ENCODE results near the gene RPL19. TPM values are rescaled to one million over a fixed set of nuclear protein-coding genes. Genes with fewer than 3 reads are reported as not detected.

RPL19 gene
- total RNA-seq, 1 donor from 2014 or later, result 1,579 TPM

DNA sequence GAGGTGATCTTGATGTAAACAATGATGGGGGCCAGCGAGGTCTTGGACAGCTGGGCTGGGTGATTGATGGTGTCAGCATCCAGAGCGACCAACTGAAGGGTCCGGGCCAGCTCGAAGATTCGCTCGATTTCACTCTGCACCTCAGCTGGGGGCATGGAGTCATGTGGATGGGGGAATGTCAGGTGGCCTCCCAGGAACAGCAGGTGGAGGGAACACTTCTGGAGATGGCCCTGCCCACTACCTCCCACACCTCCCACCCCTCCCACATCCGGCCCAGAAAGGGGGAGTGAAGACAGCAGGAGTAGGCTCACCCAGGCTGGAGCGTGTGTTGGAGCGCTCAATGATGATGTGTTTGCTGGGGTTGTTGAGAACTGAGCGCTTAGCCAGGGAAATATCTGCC lies 16.4 kb upstream of the RPL19 start:
- no peaks in the 10 kb centered on the region for H3K9me3 Mint-ChIP-seq (ENCODE audit: unreplicated experiment)
- peaks cover 22% of the 10 kb centered on the region for H3K36me3 Mint-ChIP-seq (ENCODE audit: unreplicated experiment)
- no peak for TF ChIP-seq CTCF (IDR thresholded peaks at IDR 0.05)
- H3K4me1 Mint-ChIP-seq (ENCODE audit: unreplicated experiment), result peaks cover 1% of the 10 kb centered on the region
- H3K4me3 Mint-ChIP-seq (ENCODE audit: unreplicated experiment), result no peak overlapping the region
- no peak for DNase-seq (ENCODE audit: extremely low spot score, unreplicated experiment)
- H3K27ac Mint-ChIP-seq (ENCODE audit: unreplicated experiment), result no peak overlapping the region
- H3K27me3 Mint-ChIP-seq (ENCODE audit: unreplicated experiment), result no peaks in the 10 kb centered on the region

- Mint-ChIP-seq H3K4me3 (ENCODE audit: unreplicated experiment) (no peak overlapping the region), H3K36me3 (ENCODE audit: unreplicated experiment) (peaks cover 25% of the 10 kb centered on the region), H3K4me1 (ENCODE audit: unreplicated experiment) (no peaks in the 10 kb centered on the region), H3K27me3 (ENCODE audit: unreplicated experiment) (no peaks in the 10 kb centered on the region), H3K27ac (ENCODE audit: unreplicated experiment) (no peak overlapping the region), H3K9me3 (ENCODE audit: unreplicated experiment) (no peaks in the 10 kb centered on the region)
- no peak for DNase-seq (ENCODE audit: extremely low spot score, unreplicated experiment)
- TF ChIP-seq CTCF (IDR thresholded peaks at IDR 0.05), result no peak
These were observed 13.5 kb upstream of the RPL19 start for GRCh38 chr17:39186481-39187002.

DNA sequence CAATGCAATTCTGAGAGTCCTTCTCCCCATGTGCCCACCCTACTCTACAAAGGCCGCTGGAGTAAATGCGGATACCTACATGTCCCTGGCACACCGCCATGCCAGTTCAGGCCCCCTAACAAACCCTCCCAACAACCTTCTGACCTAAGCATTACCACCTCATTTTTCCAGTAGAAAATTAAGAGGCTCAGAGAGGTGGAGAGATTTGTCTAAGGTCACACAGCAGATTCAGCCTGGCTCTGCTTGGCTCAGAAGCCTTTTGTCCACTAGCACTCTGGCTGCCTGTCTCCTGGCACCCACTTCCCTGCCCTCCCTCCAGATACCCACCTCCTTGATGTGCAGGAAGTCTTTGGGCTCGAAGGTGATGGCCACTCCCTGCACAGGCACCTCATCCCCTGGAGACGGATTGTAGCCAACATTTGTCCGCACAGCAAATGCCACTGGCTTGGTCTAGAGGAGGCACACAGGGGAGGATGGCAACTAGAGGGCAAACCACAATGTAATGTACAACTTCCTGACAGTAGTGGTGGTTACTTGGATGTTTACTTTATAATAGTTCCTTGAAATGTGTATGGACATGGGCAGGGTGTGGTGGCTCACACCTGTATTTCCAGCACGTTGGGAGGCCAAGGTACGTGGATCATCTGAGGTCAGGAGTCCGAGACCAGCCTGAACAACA lies 12.8 kb upstream of the RPL19 start:
- Mint-ChIP-seq H3K4me1 (ENCODE audit: unreplicated experiment) (no peaks in the 10 kb centered on the region), H3K4me3 (ENCODE audit: unreplicated experiment) (no peak overlapping the region), H3K27me3 (ENCODE audit: unreplicated experiment) (no peaks in the 10 kb centered on the region), H3K36me3 (ENCODE audit: unreplicated experiment) (peaks cover 27% of the 10 kb centered on the region), H3K27ac (ENCODE audit: unreplicated experiment) (no peak overlapping the region), H3K9me3 (ENCODE audit: unreplicated experiment) (no peaks in the 10 kb centered on the region)
- no peak for TF ChIP-seq CTCF (IDR thresholded peaks at IDR 0.05)
- DNase-seq (ENCODE audit: extremely low spot score, unreplicated experiment), result no peak

- H3K4me1 Mint-ChIP-seq (ENCODE audit: unreplicated experiment), result peaks cover 15% of the 10 kb centered on the region
- no peak overlapping the region for H3K27ac Mint-ChIP-seq (ENCODE audit: unreplicated experiment)
- peaks cover 24% of the 10 kb centered on the region for H3K36me3 Mint-ChIP-seq (ENCODE audit: unreplicated experiment)
- H3K4me3 Mint-ChIP-seq (ENCODE audit: unreplicated experiment), result no peak overlapping the region
- TF ChIP-seq CTCF (IDR thresholded peaks at IDR 0.05), result no peak
- H3K27me3 Mint-ChIP-seq (ENCODE audit: unreplicated experiment), result no peaks in the 10 kb centered on the region
- DNase-seq (ENCODE audit: extremely low spot score, unreplicated experiment), result no peak
- no peaks in the 10 kb centered on the region for H3K9me3 Mint-ChIP-seq (ENCODE audit: unreplicated experiment)
These were observed 8.2 kb upstream of the RPL19 start for GRCh38 chr17:39191750-39192510.

DNA sequence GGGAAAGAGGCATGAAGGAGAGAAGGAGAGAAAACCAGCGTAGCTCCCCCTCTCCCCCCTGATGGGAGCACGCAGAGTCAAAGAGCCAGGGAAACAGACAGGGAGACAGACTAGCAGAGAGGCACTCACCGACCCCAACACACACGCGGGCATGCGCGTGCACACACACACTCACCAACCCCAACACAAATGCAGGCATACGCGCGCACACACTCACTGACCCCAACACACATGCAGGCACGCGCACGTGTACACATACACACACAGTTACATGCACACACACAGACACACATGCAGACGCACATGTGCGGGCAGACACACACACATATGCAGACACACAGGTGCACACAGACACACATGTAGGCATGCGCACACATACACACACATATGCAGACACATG lies 7.2 kb upstream of the RPL19 start:
- Mint-ChIP-seq H3K27me3 (ENCODE audit: unreplicated experiment) (no peaks in the 10 kb centered on the region), H3K4me1 (ENCODE audit: unreplicated experiment) (peaks cover 15% of the 10 kb centered on the region)

More for the DNA sequence above, 7.2 kb upstream of the RPL19 start:
- Mint-ChIP-seq H3K27ac (ENCODE audit: unreplicated experiment) (peak overlapping the region; percentile 32), H3K9me3 (ENCODE audit: unreplicated experiment) (no peaks in the 10 kb centered on the region), H3K36me3 (ENCODE audit: unreplicated experiment) (peaks cover 20% of the 10 kb centered on the region), H3K4me3 (ENCODE audit: unreplicated experiment) (no peak overlapping the region)
- no peak for DNase-seq (ENCODE audit: extremely low spot score, unreplicated experiment)
- TF ChIP-seq CTCF (IDR thresholded peaks at IDR 0.05), result no peak

All from osteocyte (in vitro differentiated cells).